ENCODE measurements around the gene IL21R.

- TF ChIP-seq CTCF (IDR thresholded peaks at IDR 0.05), result no peak
- TF ChIP-seq POLR2A (IDR thresholded peaks at IDR 0.05), result no peak
Measured at GRCh38 chr16:27394516-27394915, 7.5 kb upstream of the IL21R start.

All from vagina (tissue), 2 donors.